Naive thymus-derived CD4-positive, alpha-beta T cell (primary cell): Measurements from ENCODE around the gene KIF7. TPM values are rescaled to one million over a fixed set of nuclear protein-coding genes. Genes with fewer than 3 reads are reported as not detected.

Experiments
- ATAC-seq: fragments of 150-1000 bp; cut with Tn5 transposase; 2 replicates; pipeline ENCODE4 v1.10.0; 2021; ENCODE audit warnings: mild to moderate bottlenecking, moderate library complexity
- CTCF ChIA-PET: fragments of 350-600 bp; sonication (Branson Sonifier 250); formaldehyde crosslinking; loops from one replicate; lab custom pipeline; 2021; ENCODE audit warnings: antibody characterized with exemption; lab: Charles Lee
- POLR2A ChIA-PET: fragments of 350-600 bp; sonication (Branson Sonifier 250); formaldehyde crosslinking; loops from one replicate; lab custom pipeline; 2021; ENCODE audit warnings: antibody characterized with exemption, inconsistent platforms; lab: Charles Lee
- DNase-seq, 9 donors: peaks; one replicate each; pipeline versions ENCODE4 v3.0.0 to v3.0.0-alpha.2; 2020 to 2022; ENCODE audit warnings: mixed read lengths in 1 of 9
- H3K27ac ChIP-seq: one replicate; pipeline ENCODE4 v1.7.0; 2013; ENCODE audit warnings: mild to moderate bottlenecking, low read depth, low read length, moderate library complexity
- H3K27me3 ChIP-seq, 2 donors: one replicate each; pipeline ENCODE4 v1.7.0; 2013; ENCODE audit warnings: low read length in 2 of 2, mild to moderate bottlenecking in 2 of 2, moderate library complexity in 2 of 2; ENCODE audit not compliant: control insufficient read depth in 2 of 2, insufficient read depth in 2 of 2
- H3K36me3 ChIP-seq, 3 experiments: 1 replicate in 2 of 3; 2 replicates in 1 of 3; pipeline ENCODE4 v1.7.0; 2013; ENCODE audit warnings: low read length in 3 of 3, mild to moderate bottlenecking in 3 of 3, moderate library complexity in 1 of 3; ENCODE audit not compliant: insufficient read depth in 3 of 3, control insufficient read depth in 2 of 3
- H3K4me1 ChIP-seq, 2 donors: one replicate each; pipeline ENCODE4 v1.7.0; 2013; ENCODE audit warnings: low read length in 2 of 2, mild to moderate bottlenecking in 2 of 2, moderate library complexity in 1 of 2; ENCODE audit not compliant: control insufficient read depth in 2 of 2, insufficient read depth in 2 of 2
- H3K4me3 ChIP-seq: 2 replicates; pipeline ENCODE4 v1.7.0; 2013; ENCODE audit warnings: mild to moderate bottlenecking, low read length
- H3K9me3 ChIP-seq, 3 experiments: 1 replicate in 2 of 3; 2 replicates in 1 of 3; pipeline ENCODE4 v1.7.0; 2013; ENCODE audit warnings: low read length in 3 of 3; ENCODE audit not compliant: control insufficient read depth in 2 of 3
- H3K27ac Mint-ChIP-seq, 9 donors: one replicate each; pipeline ENCODE4 v1.8.0; 2020 to 2022; ENCODE audit warnings: mixed read lengths in 9 of 9, mild to moderate bottlenecking in 8 of 9, moderate library complexity in 5 of 9, inconsistent platforms in 2 of 9
- H3K27me3 Mint-ChIP-seq, 5 donors: one replicate each; pipeline ENCODE4 v1.8.0; 2021 to 2022; ENCODE audit warnings: mixed read lengths in 5 of 5, mild to moderate bottlenecking in 1 of 5
- H3K36me3 Mint-ChIP-seq, 5 donors: one replicate each; pipeline ENCODE4 v1.8.0; 2020 to 2022; ENCODE audit warnings: mixed read lengths in 5 of 5, mild to moderate bottlenecking in 3 of 5, inconsistent platforms in 1 of 5
- H3K4me1 Mint-ChIP-seq, 7 donors: one replicate each; pipeline ENCODE4 v1.8.0; 2020 to 2022; ENCODE audit warnings: mixed read lengths in 7 of 7, mild to moderate bottlenecking in 3 of 7, inconsistent platforms in 1 of 7
- H3K4me3 Mint-ChIP-seq, 10 donors: one replicate each; pipeline ENCODE4 v1.8.0; 2020 to 2022; ENCODE audit warnings: mild to moderate bottlenecking in 10 of 10, mixed read lengths in 10 of 10, moderate library complexity in 6 of 10, inconsistent platforms in 2 of 10
- H3K9me3 Mint-ChIP-seq, 11 donors: one replicate each; pipeline ENCODE4 v1.8.0; 2020 to 2022; ENCODE audit warnings: mixed read lengths in 11 of 11, mild to moderate bottlenecking in 4 of 11, inconsistent platforms in 1 of 11, moderate library complexity in 1 of 11
- intact Hi-C, 2 donors: fragments of 100-400 bp; cut with micrococcal nuclease; formaldehyde crosslinking; loops; one replicate each; pipeline ENCODE4 v1.15.1; 2023
- polyA plus RNA-seq, 2 donors: library from polyadenylated mRNA; unstranded; fragments of 300-500 nt; fragmentation: Illumina TruSeq; gene quantifications; one replicate each; pipeline ENCODE4 v1.2.3, GENCODE V29; 2021
- total RNA-seq, 6 experiments: library from RNA in 5 of 6; stranded (reverse) in 5 of 6; gene quantifications; 1 replicate in 5 of 6; 2 replicates in 1 of 6; pipeline ENCODE4 v1.2.3 and lab custom pipeline; 2021 to 2026

Gene KIF7
- total and polyA plus RNA-seq, 7 experiments from 2014 or later = 0.08 to 0.27 (median 0.22) TPM; not detected in 4

GRCh38 chr15:89652666-89653065 lies 2.6 kb downstream of the KIF7 start:
- Mint-ChIP-seq H3K36me3 (peaks cover 0 to 8% (median 0%) of the 10 kb centered on the region in 5 donors), H3K4me1 (peaks cover 10 to 16% (median 12%) of the 10 kb centered on the region in 7 donors), H3K9me3 (peaks cover 0 to 5% (median 0%) of the 10 kb centered on the region in 11 donors), H3K27me3 (peaks cover 29 to 56% (median 41%) of the 10 kb centered on the region in 5 donors), H3K4me3 (no peak overlapping the region), H3K27ac (no peak overlapping the region)
- H3K9me3 ChIP-seq = no peaks in the 10 kb centered on the region
- H3K4me3 ChIP-seq = no peak overlapping the region
- no peak overlapping the region for H3K27ac ChIP-seq
- no peaks in the 10 kb centered on the region for H3K36me3 ChIP-seq
- DNase-seq = no peak
- peaks cover 0 to 4% of the 10 kb centered on the region in 2 donors for H3K4me1 ChIP-seq
- no peak for ATAC-seq
- peaks cover 0 to 3% of the 10 kb centered on the region in 2 donors for H3K27me3 ChIP-seq
- CTCF ChIA-PET = no interaction called here
- POLR2A ChIA-PET = no interaction called here
- intact Hi-C loops = no loop called here

DNA sequence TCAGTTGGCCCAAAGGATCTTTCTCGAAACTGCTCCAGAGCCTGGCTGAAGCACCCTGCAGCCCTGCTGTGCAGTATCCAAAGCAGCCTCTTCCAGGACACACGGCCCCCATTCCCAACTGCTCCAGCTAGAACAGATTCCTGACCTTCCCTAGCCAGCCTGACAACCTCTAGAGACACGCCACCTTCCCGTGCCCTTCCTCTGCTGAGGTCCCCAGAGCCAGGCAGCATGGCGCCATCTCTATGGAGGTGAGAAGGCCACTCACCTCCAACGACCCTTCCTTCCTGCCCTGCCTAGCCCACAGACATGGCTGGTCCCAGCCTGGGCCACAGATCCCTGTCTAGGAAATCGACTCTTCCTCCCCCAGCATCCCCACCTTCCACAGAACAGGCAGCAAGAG lies 3.1 kb downstream of the KIF7 start:
- H3K4me1 ChIP-seq = peaks cover 0 to 4% of the 10 kb centered on the region in 2 donors
- no peaks in the 10 kb centered on the region for H3K9me3 ChIP-seq
- peaks cover 0 to 7% (median 0%) of the 10 kb centered on the region in 11 donors for H3K9me3 Mint-ChIP-seq
- intact Hi-C loops = no loop called here
- H3K36me3 Mint-ChIP-seq = peaks cover 0 to 8% (median 0%) of the 10 kb centered on the region in 5 donors
- peaks cover 29 to 57% (median 36%) of the 10 kb centered on the region in 5 donors for H3K27me3 Mint-ChIP-seq
- no peak overlapping the region for H3K27ac ChIP-seq
- ChIA-PET POLR2A (no interaction called here), CTCF (no interaction called here)
- no peak for ATAC-seq
- H3K27ac Mint-ChIP-seq = no peak overlapping the region
- DNase-seq = no peak
- no peaks in the 10 kb centered on the region for H3K36me3 ChIP-seq
- peak overlapping the region in 1 of 10 donors; percentile 53 for H3K4me3 Mint-ChIP-seq
- no peak overlapping the region for H3K4me3 ChIP-seq
- peaks cover 12 to 18% (median 12%) of the 10 kb centered on the region in 7 donors for H3K4me1 Mint-ChIP-seq
- peaks cover 0 to 3% of the 10 kb centered on the region in 2 donors for H3K27me3 ChIP-seq

DNA sequence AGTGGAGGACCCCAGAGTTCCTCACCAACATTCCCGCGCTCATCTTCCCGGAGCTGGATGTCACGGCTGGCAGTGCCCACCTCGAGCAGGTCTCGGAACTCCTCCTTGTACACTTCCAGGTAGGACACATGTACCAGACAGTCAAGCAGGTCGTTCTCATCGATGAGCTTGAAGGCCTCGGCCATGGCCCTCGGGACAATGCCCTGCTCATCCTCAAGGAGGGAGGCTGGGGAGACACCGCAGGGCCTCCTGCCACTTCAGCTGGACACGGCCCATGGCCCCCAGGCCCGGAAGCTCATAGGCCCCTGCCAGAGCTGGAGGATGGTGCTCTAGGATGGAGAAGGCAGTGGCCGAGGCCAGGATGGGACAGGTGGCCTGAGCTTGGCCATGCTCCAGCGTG lies 5.6 kb downstream of the KIF7 start:
- Histone ChIP-seq H3K27ac (no peak overlapping the region), H3K9me3 (no peaks in the 10 kb centered on the region), H3K36me3 (no peaks in the 10 kb centered on the region), H3K27me3 (peaks cover 0 to 3% of the 10 kb centered on the region in 2 donors), H3K4me3 (no peak overlapping the region), H3K4me1 (peaks cover 0 to 4% of the 10 kb centered on the region in 2 donors)
- Mint-ChIP-seq H3K27ac (no peak overlapping the region), H3K36me3 (peaks cover 0 to 5% (median 0%) of the 10 kb centered on the region in 5 donors), H3K9me3 (peaks cover 0 to 8% (median 0%) of the 10 kb centered on the region in 11 donors), H3K27me3 (peaks cover 15 to 48% (median 19%) of the 10 kb centered on the region in 5 donors), H3K4me3 (no peak overlapping the region), H3K4me1 (peaks cover 6 to 12% (median 9%) of the 10 kb centered on the region in 7 donors)
- intact Hi-C loops = no loop called here
- DNase-seq (no peak), ATAC-seq (no peak)
- ChIA-PET POLR2A (no interaction called here), CTCF (no interaction called here)

- POLR2A ChIA-PET = no interaction called here
- DNase-seq = no peak
- H3K27me3 ChIP-seq = no peaks in the 10 kb centered on the region
Measured at GRCh38 chr15:89649013-89649625, 6.1 kb downstream of the KIF7 start.

GRCh38 chr15:89648106-89649012 lies 6.9 kb downstream of the KIF7 start:
- intact Hi-C loops = no loop called here
- H3K9me3 ChIP-seq = no peaks in the 10 kb centered on the region
- peaks cover 0 to 4% (median 0%) of the 10 kb centered on the region in 5 donors for H3K36me3 Mint-ChIP-seq
- DNase-seq (no peak), ATAC-seq (no peak)
- H3K27me3 Mint-ChIP-seq = peaks cover 4 to 35% (median 10%) of the 10 kb centered on the region in 5 donors
- H3K4me1 Mint-ChIP-seq = peaks cover 0 to 7% (median 3%) of the 10 kb centered on the region in 7 donors
- no peak overlapping the region for H3K27ac Mint-ChIP-seq
- POLR2A ChIA-PET = no interaction called here
- no peaks in the 10 kb centered on the region for H3K27me3 ChIP-seq
- no peak overlapping the region for H3K4me3 Mint-ChIP-seq
- H3K27ac ChIP-seq = no peak overlapping the region
- H3K36me3 ChIP-seq = no peaks in the 10 kb centered on the region
- peaks cover 0 to 3% (median 0%) of the 10 kb centered on the region in 11 donors for H3K9me3 Mint-ChIP-seq
- no peaks in the 10 kb centered on the region for H3K4me1 ChIP-seq
- no peak overlapping the region for H3K4me3 ChIP-seq
- CTCF ChIA-PET = no interaction called here

More at GRCh38 chr15:89649013-89649625, 6.1 kb downstream of the KIF7 start:
- intact Hi-C loops = no loop called here
- Histone ChIP-seq H3K9me3 (no peaks in the 10 kb centered on the region), H3K27ac (no peak overlapping the region), H3K36me3 (no peaks in the 10 kb centered on the region), H3K4me1 (no peaks in the 10 kb centered on the region), H3K4me3 (no peak overlapping the region)
- ATAC-seq = no peak
- H3K27ac Mint-ChIP-seq = no peak overlapping the region
- no peak overlapping the region for H3K4me3 Mint-ChIP-seq
- peaks cover 0 to 5% (median 0%) of the 10 kb centered on the region in 5 donors for H3K36me3 Mint-ChIP-seq
- peaks cover 9 to 43% (median 13%) of the 10 kb centered on the region in 5 donors for H3K27me3 Mint-ChIP-seq
- peaks cover 0 to 8% (median 4%) of the 10 kb centered on the region in 7 donors for H3K4me1 Mint-ChIP-seq
- CTCF ChIA-PET = no interaction called here
- H3K9me3 Mint-ChIP-seq = peaks cover 0 to 3% (median 0%) of the 10 kb centered on the region in 11 donors

- no peaks in the 10 kb centered on the region for H3K27me3 ChIP-seq
- H3K36me3 ChIP-seq = no peaks in the 10 kb centered on the region
- Mint-ChIP-seq H3K27me3 (peaks cover 0 to 26% (median 3%) of the 10 kb centered on the region in 5 donors), H3K4me1 (peaks cover 0 to 4% (median 0%) of the 10 kb centered on the region in 7 donors), H3K36me3 (no peaks in the 10 kb centered on the region), H3K27ac (no peak overlapping the region), H3K9me3 (peaks cover 0 to 3% (median 0%) of the 10 kb centered on the region in 11 donors), H3K4me3 (peak overlapping the region in 1 of 10 donors; percentile 47)
- CTCF ChIA-PET = no interaction called here
- no peak overlapping the region for H3K27ac ChIP-seq
- ATAC-seq (peak; percentile 71), DNase-seq (peak in 7 of 9 donors; percentile 13 to 79 (median 31))
- H3K4me1 ChIP-seq = no peaks in the 10 kb centered on the region
- POLR2A ChIA-PET = no interaction called here
- intact Hi-C loops = no loop called here
- no peaks in the 10 kb centered on the region for H3K9me3 ChIP-seq
- no peak overlapping the region for H3K4me3 ChIP-seq
Measured at GRCh38 chr15:89647191-89647851, 7.9 kb downstream of the KIF7 start.
